HG03439 (cell line): ENCODE results near the gene SVOP.

Experiments used
- ATAC-seq: cut with Tn5 transposase; IDR thresholded peaks from one replicate; pipeline ENCODE4 v1.9.1; 2021; ENCODE audit warnings: mild to moderate bottlenecking, moderate library complexity; ENCODE audit not compliant: unreplicated experiment

The SVOP gene

DNA sequence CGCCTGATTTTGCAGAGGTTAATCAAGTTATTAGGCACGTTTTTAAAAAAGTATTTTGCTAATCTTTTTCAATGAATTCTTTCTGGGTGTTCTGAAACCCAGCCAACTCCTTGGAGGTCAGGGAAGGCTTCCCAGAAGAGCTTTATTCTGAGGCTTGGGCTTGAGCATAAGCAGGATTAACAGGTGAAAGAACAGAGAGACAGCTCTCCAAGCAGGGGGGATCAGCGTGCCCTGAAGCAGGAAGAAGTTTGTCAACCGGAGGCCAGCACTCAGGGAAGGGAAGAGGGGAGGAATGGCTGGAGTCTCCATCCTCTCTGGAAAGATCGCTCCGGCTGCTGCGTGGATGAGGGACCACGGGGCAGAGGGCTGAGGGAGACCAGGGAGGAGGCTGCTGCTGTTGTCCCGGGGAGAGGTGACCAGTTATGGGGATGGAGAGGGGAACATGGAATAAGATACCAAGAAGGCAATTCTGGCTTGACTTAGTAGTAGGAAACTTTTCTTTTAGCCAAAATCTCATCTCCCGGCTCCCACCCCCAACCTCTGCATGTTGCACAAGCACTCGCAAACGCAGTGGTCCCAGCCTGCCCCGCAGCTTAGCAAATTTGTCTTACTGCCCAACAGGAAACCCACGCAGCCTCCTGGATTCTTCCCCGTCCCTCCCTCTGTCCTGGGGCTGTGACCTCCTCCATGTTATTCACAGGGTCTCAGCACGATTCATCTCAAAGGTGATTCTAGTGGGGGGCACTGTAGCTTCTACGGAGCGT, 162.4 kb downstream of the SVOP start:
- ATAC-seq, result no peak
